Metanephros (tissue), 1 donor: ENCODE results near the gene CXCL1. TPM values are rescaled to one million over a fixed set of nuclear protein-coding genes. Genes with fewer than 3 reads are reported as not detected.

Experiments
- total RNA-seq: library from RNA; depleted of rRNA; stranded (reverse); fragments of >200 nt; gene quantifications from one replicate; pipeline ENCODE4 v1.2.3, GENCODE V29; 2014

Gene CXCL1
- total RNA-seq, result 5.9 TPM

DNA sequence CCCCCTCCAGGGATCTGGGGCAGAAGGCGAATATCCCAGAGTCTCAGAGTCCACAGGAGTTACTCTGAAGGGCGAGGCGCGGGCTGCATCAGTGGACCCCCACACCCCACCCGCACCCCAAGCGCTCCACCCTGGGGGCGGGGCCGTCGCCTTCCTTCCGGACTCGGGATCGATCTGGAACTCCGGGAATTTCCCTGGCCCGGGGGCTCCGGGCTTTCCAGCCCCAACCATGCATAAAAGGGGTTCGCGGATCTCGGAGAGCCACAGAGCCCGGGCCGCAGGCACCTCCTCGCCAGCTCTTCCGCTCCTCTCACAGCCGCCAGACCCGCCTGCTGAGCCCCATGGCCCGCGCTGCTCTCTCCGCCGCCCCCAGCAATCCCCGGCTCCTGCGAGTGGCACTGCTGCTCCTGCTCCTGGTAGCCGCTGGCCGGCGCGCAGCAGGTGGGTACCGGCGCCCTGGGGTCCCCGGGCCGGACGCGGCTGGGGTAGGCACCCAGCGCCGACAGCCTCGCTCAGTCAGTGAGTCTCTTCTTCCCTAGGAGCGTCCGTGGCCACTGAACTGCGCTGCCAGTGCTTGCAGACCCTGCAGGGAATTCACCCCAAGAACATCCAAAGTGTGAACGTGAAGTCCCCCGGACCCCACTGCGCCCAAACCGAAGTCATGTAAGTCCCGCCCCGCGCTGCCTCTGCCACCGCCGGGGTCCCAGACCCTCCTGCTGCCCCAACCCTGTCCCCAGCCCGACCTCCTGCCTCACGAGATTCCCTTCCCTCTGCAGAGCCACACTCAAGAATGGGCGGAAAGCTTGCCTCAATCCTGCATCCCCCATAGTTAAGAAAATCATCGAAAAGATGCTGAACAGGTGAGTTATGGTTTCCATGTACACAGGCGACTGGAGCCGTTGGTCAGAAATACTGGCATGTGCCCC lies at the start of gene CXCL1:
Gene CXCL1, plus strand, starts transcription at position 264 of the 926 bp plus-strand sequence. Its CDS starts 78 bp downstream, at position 342.

DNA sequence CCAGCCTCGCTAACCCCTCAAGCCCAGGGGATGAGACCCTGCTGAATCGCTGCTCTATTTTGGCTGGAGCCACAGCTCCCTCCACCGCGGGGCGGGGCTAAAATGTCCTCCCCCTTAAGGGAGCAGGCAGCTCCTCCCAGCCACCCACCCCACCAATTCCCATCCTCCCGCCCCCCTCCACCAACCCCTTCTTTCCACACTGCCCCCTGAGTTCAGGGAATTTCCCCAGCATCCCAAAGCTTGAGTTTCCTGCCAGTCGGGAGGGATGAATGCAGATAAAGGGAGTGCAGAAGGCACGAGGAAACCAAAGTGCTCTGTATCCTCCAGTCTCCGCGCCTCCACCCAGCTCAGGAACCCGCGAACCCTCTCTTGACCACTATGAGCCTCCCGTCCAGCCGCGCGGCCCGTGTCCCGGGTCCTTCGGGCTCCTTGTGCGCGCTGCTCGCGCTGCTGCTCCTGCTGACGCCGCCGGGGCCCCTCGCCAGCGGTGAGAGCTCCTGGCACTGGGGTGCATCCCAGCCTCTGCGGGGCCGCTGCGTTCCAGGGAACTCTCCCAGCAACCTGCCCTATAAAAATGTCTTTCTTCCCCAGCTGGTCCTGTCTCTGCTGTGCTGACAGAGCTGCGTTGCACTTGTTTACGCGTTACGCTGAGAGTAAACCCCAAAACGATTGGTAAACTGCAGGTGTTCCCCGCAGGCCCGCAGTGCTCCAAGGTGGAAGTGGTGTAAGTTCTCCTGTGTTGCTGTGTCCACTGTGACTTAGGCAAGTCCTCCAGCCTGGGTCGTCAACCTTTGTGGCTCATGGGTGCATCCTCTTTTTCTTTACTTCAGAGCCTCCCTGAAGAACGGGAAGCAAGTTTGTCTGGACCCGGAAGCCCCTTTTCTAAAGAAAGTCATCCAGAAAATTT lies 32.6 kb upstream of the CXCL1 start, which contains the start of gene CXCL6:
Gene CXCL6, plus strand, starts transcription at position 306 of the 907 bp plus-strand sequence. Its CDS starts 73 bp downstream, at position 379.

DNA sequence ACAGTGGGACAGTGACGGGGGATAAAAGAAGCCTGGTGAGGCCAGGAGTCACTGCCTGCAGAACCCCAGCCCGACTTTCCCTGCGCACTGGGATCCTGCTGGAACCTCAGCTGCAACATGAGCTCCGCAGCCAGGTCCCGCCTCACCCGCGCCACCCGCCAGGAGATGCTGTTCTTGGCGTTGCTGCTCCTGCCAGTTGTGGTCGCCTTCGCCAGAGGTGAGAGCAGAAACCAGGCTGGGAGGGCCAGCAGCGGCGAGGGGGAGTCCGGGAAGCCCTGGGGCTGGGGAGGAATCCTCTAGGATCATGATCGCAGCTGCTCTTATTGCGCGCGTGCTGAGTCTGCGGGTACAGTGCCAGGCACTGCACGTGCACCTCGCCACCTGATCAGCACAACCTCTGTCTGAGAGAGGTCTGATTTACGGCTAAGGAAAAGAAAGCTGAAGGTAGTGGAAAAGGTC lies 15.9 kb upstream of the CXCL1 start, which contains the start of gene PF4V1:
Gene PF4V1, plus strand, starts transcription at position 51 of the 459 bp plus-strand sequence. Its CDS starts 67 bp downstream, at position 118.

Other genes with a start within 250 kb of the CXCL1 start
- gene RASSF6, start 249.0 kb upstream of the CXCL1 start, total RNA-seq, result 5.3 TPM
- gene CXCL8, start 128.8 kb upstream of the CXCL1 start, total RNA-seq, result 6.0 TPM
- gene CXCL6, start 32.7 kb upstream of the CXCL1 start, total RNA-seq, result 1.2 TPM
- not detected for gene PF4V1, start 16.1 kb upstream of the CXCL1 start, total RNA-seq
- 6.8 TPM for gene PF4, start 112.6 kb downstream of the CXCL1 start, total RNA-seq
- gene PPBP, start 118.8 kb downstream of the CXCL1 start, total RNA-seq, result 26.9 TPM
- gene CXCL5, start 129.3 kb downstream of the CXCL1 start, total RNA-seq, result 0.12 TPM
- 2.6 TPM for gene CXCL3, start 169.3 kb downstream of the CXCL1 start, total RNA-seq
- gene CXCL2, start 229.8 kb downstream of the CXCL1 start, total RNA-seq, result 13.4 TPM